Stimulated activated memory B cell treated with anti-CD40 and anti-IgM and Interleukin-4, amounts not matched to agents 10 μg/mL and 1 μg/mL and 100 μg/mL, for 72 hours (primary cell): ENCODE results near the gene ADORA1.

ENCODE experiments used
- ATAC-seq: fragments of 150-1000 bp; cut with Tn5 transposase; 2 replicates; pipeline ENCODE4 v1.10.0; 2021
- H3K27ac Mint-ChIP-seq: one replicate; pipeline ENCODE4 v1.8.0; 2022; ENCODE audit warnings: mild to moderate bottlenecking, mixed read lengths
- H3K27me3 Mint-ChIP-seq: one replicate; pipeline ENCODE4 v1.8.0; 2022; ENCODE audit warnings: mixed read lengths
- H3K36me3 Mint-ChIP-seq: one replicate; pipeline ENCODE4 v1.8.0; 2022; ENCODE audit warnings: mixed read lengths
- H3K4me1 Mint-ChIP-seq: one replicate; pipeline ENCODE4 v1.8.0; 2022; ENCODE audit warnings: mixed read lengths
- H3K4me3 Mint-ChIP-seq: one replicate; pipeline ENCODE4 v1.8.0; 2022; ENCODE audit warnings: mild to moderate bottlenecking, moderate library complexity, mixed read lengths
- H3K9me3 Mint-ChIP-seq: one replicate; pipeline ENCODE4 v1.8.0; 2022; ENCODE audit warnings: mixed read lengths

ADORA1 gene

DNA sequence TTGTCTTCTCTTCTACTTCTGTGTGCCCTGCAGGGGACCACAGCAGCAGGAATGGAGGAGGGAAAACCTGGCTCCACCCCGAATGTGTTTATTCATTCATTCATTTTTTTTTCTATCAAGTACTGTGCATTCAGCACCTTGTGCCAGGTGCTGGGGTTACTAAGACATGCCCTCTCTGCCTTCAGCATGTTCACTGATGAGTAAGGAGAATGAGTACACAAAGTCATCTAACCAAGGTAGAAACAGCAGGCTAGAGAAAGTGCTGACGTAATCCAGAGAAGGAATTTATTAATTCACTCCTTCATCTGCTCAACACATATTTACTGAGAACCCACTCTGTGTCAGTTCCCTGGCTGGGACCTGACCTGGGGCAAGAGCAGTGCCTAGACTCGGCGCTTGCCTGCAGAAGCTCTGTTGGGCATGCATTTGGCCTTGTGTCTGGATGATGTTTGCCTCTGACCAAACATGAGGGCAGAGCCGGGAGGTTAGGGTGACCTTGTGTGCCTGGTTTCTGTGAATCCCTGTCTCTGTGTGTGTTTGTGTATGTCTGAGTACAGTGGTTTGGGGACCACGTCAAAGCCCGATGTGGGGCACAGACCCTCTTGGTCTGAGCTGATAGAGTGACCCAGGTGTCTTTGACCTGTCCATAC is 38.4 kb upstream of the ADORA1 start:
- Mint-ChIP-seq H3K9me3 (no peaks in the 10 kb centered on the region), H3K4me1 (no peaks in the 10 kb centered on the region), H3K4me3 (no peak overlapping the region), H3K27me3 (peaks cover 58% of the 10 kb centered on the region), H3K27ac (no peak overlapping the region), H3K36me3 (no peaks in the 10 kb centered on the region)
- no peak for ATAC-seq

DNA sequence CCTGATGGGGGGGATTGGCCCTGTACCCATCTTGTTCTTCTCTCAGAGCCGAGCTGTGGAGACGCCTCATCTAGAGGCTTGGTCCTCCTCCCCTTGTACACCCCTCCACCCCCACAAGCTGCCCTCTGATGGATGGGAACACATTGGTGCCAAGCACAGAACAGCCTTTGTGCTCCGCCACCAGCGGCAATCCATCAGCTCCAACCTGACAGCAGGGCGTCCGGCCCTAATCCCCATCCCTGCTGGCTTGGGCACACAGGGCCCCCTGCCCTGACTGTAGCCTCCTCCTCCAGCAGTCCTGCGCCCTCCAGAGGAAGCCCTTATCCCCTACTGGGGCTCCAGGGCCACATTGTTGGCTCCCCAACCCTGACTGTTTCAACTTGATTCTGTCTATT is 37.9 kb upstream of the ADORA1 start:
- peaks cover 58% of the 10 kb centered on the region for H3K27me3 Mint-ChIP-seq

GRCh38 chr1:203090421-203091198 is 36.9 kb upstream of the ADORA1 start:
- Mint-ChIP-seq H3K4me1 (no peaks in the 10 kb centered on the region), H3K36me3 (peaks cover 5% of the 10 kb centered on the region), H3K4me3 (no peak overlapping the region), H3K9me3 (peaks cover 14% of the 10 kb centered on the region), H3K27me3 (peaks cover 55% of the 10 kb centered on the region), H3K27ac (no peak overlapping the region)
- ATAC-seq = no peak

More for the DNA sequence above, 37.9 kb upstream of the ADORA1 start:
- H3K4me3 Mint-ChIP-seq = no peak overlapping the region
- no peak overlapping the region for H3K27ac Mint-ChIP-seq
- H3K4me1 Mint-ChIP-seq = no peaks in the 10 kb centered on the region
- H3K36me3 Mint-ChIP-seq = no peaks in the 10 kb centered on the region
- no peak for ATAC-seq
- H3K9me3 Mint-ChIP-seq = peaks cover 4% of the 10 kb centered on the region

DNA sequence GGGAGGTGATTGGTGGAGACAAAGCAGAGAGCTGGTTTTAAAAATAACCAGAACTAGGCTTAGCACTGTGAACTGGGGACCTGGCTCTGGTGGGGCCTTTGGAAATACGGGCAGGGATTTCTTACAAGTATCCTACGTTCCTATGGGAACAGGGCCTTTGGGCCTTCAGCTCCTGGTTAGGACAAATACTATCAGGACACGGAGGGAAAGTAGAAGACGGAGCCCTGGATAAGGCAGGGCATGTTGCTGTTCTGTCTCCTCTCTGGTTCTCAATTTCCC is 36.4 kb upstream of the ADORA1 start:
- Mint-ChIP-seq H3K4me3 (no peak overlapping the region), H3K36me3 (peaks cover 5% of the 10 kb centered on the region), H3K9me3 (peaks cover 15% of the 10 kb centered on the region), H3K27ac (no peak overlapping the region), H3K27me3 (peaks cover 50% of the 10 kb centered on the region), H3K4me1 (no peaks in the 10 kb centered on the region)
- no peak for ATAC-seq

GRCh38 chr1:203091761-203092330 is 35.7 kb upstream of the ADORA1 start:
- H3K27ac Mint-ChIP-seq = no peak overlapping the region
- H3K4me1 Mint-ChIP-seq = no peaks in the 10 kb centered on the region

GRCh38 chr1:203093754-203094410 is 33.6 kb upstream of the ADORA1 start:
- peaks cover 5% of the 10 kb centered on the region for H3K36me3 Mint-ChIP-seq
- peaks cover 33% of the 10 kb centered on the region for H3K27me3 Mint-ChIP-seq
- no peak overlapping the region for H3K27ac Mint-ChIP-seq
- H3K9me3 Mint-ChIP-seq = peaks cover 15% of the 10 kb centered on the region
- H3K4me1 Mint-ChIP-seq = no peaks in the 10 kb centered on the region
- ATAC-seq = no peak
- no peak overlapping the region for H3K4me3 Mint-ChIP-seq

More at GRCh38 chr1:203091761-203092330, 35.7 kb upstream of the ADORA1 start:
- Mint-ChIP-seq H3K27me3 (peaks cover 50% of the 10 kb centered on the region), H3K9me3 (peaks cover 15% of the 10 kb centered on the region), H3K36me3 (peaks cover 5% of the 10 kb centered on the region), H3K4me3 (no peak overlapping the region)
- no peak for ATAC-seq

DNA sequence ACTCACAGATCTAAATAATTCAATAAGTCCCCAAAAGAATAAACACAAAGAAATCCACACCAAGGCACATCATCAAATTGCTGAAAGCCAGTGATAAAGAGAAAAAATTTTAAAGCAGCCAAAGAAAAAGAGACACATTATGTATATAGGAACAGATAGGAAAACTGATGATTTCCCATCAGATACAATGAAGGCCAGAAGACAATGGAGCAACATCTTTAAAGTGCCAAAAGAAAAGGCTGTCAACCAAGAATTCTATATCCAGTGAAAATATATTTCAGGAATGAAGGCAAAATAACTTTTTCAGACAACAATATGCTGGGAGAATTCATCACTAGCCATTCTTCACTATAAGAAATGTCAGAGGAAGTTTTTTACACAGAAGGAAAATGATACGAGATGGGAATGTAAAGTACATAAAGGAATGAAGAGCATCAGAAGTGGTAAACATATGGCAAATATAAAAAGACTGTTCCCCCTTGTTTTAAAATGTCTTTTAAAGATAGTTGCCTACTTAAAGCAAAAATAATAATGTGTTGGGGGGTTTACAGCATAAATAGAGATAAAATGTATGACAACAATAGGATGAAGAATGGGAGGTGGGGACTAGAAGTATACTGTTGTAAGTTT is 32.4 kb upstream of the ADORA1 start:
- peaks cover 33% of the 10 kb centered on the region for H3K27me3 Mint-ChIP-seq
- peaks cover 15% of the 10 kb centered on the region for H3K9me3 Mint-ChIP-seq
- H3K36me3 Mint-ChIP-seq = peaks cover 5% of the 10 kb centered on the region
- ATAC-seq = no peak
- H3K4me3 Mint-ChIP-seq = no peak overlapping the region
- no peaks in the 10 kb centered on the region for H3K4me1 Mint-ChIP-seq
- H3K27ac Mint-ChIP-seq = no peak overlapping the region

DNA sequence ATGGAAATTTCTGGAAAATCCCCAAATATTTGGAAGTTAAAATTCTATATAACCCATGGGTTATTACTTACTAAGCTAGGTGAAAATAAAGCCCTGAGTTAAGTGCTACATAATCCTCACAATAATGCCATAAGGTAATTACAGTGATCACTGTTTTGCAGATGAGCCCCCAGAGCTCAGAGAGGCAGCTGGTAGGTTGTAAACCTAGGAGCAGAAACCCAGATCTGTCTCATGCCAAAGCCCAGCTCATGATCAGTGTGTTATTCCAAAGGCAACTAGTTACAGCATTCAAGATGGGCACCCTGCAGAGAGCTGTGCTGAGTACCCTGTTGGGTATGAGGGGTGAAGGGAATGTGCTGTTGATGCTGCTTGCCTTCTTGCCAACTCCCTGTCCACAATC is 31.0 kb upstream of the ADORA1 start:
- Mint-ChIP-seq H3K4me1 (no peaks in the 10 kb centered on the region), H3K9me3 (peaks cover 15% of the 10 kb centered on the region), H3K36me3 (peaks cover 5% of the 10 kb centered on the region), H3K27ac (no peak overlapping the region), H3K27me3 (peaks cover 32% of the 10 kb centered on the region), H3K4me3 (no peak overlapping the region)
- no peak for ATAC-seq

- no peaks in the 10 kb centered on the region for H3K4me1 Mint-ChIP-seq
- H3K27ac Mint-ChIP-seq = no peak overlapping the region
- H3K9me3 Mint-ChIP-seq = peaks cover 15% of the 10 kb centered on the region
- no peak for ATAC-seq
- H3K4me3 Mint-ChIP-seq = no peak overlapping the region
- H3K27me3 Mint-ChIP-seq = peaks cover 29% of the 10 kb centered on the region
- peaks cover 5% of the 10 kb centered on the region for H3K36me3 Mint-ChIP-seq
Observed at GRCh38 chr1:203097001-203097400, 30.5 kb upstream of the ADORA1 start.

DNA sequence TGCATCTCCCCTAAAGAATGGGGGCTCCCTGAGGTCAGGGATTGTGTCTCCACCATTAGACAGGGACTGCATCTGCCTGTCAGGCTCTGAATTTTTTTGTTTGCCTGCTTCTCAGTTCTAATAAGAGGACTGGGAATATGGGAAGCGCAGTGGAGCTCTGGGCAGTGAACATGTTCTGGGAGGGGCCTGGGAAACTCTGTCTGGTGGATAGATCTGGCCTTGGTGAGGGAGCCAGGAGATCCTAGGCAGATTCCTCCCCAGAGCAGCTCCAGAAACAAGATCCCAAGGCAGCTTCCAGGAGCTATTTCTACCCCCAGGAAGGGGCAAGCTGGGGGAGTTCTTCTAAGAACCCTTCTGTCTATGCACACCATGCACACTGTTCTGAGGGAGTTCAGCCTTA is 29.1 kb upstream of the ADORA1 start:
- H3K36me3 Mint-ChIP-seq = peaks cover 5% of the 10 kb centered on the region
- no peak for ATAC-seq
- H3K9me3 Mint-ChIP-seq = peaks cover 15% of the 10 kb centered on the region
- no peak overlapping the region for H3K27ac Mint-ChIP-seq
- no peak overlapping the region for H3K4me3 Mint-ChIP-seq
- peaks cover 30% of the 10 kb centered on the region for H3K27me3 Mint-ChIP-seq
- no peaks in the 10 kb centered on the region for H3K4me1 Mint-ChIP-seq

- H3K27me3 Mint-ChIP-seq = peaks cover 32% of the 10 kb centered on the region
- ATAC-seq = no peak
- peaks cover 5% of the 10 kb centered on the region for H3K36me3 Mint-ChIP-seq
- H3K27ac Mint-ChIP-seq = no peak overlapping the region
- peaks cover 15% of the 10 kb centered on the region for H3K9me3 Mint-ChIP-seq
- no peaks in the 10 kb centered on the region for H3K4me1 Mint-ChIP-seq
- H3K4me3 Mint-ChIP-seq = no peak overlapping the region
Observed at GRCh38 chr1:203098914-203099520, 28.5 kb upstream of the ADORA1 start.

- Mint-ChIP-seq H3K27ac (no peak overlapping the region), H3K4me3 (no peak overlapping the region), H3K27me3 (peaks cover 33% of the 10 kb centered on the region), H3K4me1 (no peaks in the 10 kb centered on the region), H3K36me3 (peaks cover 4% of the 10 kb centered on the region), H3K9me3 (peaks cover 8% of the 10 kb centered on the region)
- ATAC-seq = no peak
Observed at GRCh38 chr1:203099805-203100515, 27.6 kb upstream of the ADORA1 start.

DNA sequence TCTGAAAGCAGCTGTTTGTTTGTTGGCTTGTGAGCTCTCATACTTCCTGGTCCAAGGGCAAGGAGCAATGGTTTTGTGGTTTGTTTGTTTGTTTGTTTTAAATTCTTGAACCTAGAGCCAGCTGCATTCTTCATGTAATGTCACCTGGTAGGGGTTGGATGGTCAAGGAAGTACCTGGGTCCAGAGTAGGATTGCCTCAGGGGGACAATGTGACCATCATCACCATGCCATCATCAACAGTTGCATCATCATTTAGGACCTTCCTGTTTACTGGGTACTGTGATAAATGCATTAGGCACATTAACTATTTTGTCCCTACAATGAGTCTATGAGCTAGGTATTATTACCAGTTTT is 27.0 kb upstream of the ADORA1 start:
- Mint-ChIP-seq H3K27ac (no peak overlapping the region), H3K4me3 (no peak overlapping the region), H3K36me3 (no peaks in the 10 kb centered on the region), H3K9me3 (peaks cover 8% of the 10 kb centered on the region), H3K27me3 (peaks cover 38% of the 10 kb centered on the region), H3K4me1 (no peaks in the 10 kb centered on the region)
- ATAC-seq = no peak

GRCh38 chr1:203101813-203102634 is 25.5 kb upstream of the ADORA1 start:
- Mint-ChIP-seq H3K9me3 (peaks cover 8% of the 10 kb centered on the region), H3K27me3 (peaks cover 48% of the 10 kb centered on the region), H3K4me1 (no peaks in the 10 kb centered on the region), H3K4me3 (no peak overlapping the region), H3K27ac (no peak overlapping the region), H3K36me3 (no peaks in the 10 kb centered on the region)
- ATAC-seq = no peak
